GM18858 (cell line): Measurements from ENCODE around the gene VSIG10L2.

ENCODE experiments used
- ATAC-seq: cut with Tn5 transposase; IDR thresholded peaks from one replicate; pipeline ENCODE4 v1.9.1; 2021; ENCODE audit not compliant: unreplicated experiment

VSIG10L2 gene

DNA sequence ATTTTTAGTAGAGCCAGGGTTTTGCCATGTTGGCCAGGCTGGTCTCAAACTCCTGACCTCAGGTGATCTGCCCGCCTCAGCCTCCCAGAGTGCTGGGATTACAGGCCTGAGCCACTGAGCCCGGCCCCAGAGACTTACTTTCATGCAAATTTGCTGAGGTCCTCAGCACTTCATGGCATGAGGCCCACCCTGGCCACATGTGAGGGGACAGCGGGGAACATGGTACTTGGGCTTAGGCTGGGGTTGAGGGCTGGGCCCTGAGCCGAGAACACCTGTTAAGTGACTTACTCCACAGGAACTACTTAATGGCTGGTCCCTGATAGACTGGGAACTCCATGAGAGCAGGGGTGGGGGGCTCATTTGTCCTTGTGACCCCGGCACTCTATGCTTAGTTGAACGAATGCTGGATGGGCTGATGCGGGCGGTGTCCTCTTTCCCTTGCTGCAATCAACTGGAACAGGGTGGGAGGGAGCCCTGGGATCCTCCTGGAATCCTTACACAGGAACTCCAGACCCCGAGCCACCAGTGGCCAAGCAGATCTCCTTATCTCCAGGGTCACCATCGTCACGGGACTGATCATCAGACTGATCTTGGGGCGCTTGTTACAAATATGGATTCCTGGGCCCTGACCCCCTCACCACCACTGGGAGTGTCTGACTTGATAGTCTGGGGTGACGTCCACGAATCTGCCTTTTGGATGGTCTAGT, 1.0 kb downstream of the VSIG10L2 start:
- no peak for ATAC-seq

DNA sequence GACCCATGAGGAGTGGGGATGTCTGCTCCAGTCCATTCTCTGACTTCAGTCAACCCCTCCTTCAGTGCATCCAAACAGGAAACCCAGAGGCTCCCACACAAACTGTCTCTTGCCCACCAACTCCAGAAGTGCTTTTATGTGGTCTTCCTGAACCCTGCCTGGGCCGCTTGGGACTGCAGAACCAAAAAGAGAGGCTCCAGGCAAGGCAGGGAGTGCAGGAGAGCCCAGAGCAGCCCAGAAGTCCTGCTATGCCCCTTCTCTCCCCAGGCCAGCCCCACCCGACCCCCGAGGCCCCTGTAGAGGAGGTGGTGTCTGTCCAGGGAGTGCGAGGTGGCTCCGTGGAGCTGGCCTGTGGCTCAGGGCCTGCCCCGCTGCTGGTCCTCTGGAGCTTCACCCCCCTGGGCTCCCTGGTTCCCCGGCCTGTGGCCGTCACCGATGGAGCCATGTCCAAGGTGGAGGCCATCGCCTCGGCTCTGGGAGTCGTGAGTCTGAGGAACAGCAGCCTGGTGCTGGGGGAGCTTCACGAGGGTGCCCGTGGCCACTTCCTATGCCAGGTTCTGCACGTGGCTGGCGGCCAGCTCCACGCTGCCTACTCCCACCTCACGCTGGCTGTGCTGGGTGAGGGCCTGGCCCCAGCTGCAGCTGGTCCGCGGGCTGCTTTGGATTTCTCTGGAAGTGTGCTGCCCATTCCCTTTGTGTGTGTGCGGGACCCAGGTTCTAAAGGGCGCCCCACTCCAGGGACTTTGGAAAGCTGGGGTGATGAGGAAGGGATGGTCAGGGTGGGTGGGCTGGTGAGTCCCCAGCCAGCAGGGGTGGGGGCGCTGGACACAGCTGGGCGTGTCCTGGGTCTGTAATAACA, 1.8 kb downstream of the VSIG10L2 start:
- no peak for ATAC-seq

DNA sequence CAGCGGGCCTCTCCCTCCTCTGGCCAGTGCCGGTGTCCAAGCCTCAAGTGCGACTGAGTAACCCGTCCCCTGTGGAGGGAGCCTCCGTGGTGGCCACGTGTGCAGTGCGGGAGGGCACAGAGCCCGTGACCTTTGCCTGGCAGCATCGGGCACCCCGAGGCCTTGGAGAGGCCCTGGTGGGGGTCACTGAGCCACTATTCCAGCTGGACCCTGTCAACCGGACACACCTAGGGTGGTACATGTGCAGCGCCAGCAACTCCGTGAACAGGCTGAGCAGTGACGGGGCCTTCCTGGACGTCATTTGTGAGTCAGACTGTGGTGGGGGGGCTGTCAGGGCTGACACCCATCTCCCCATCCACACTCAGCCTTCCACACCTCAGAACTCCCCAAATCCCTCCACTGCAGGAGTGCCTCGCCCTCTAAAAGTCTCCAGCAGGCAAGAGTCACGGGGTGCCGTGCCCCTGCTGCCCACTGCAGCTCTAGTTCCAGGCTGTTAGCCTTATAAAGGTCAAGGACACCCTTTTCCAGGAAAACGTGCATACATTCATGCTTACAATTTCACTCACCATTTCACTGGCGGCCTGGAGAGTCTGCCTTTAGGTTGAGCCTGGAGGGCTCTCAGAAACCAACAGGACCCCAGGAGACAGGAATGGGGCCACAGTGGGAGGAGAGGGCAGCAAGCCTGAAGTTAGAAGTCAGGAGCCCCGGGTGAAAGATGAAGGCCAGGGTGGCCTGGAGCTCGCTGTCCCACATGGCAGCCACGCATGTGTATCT, 2.6 kb downstream of the VSIG10L2 start:
- no peak for ATAC-seq

DNA sequence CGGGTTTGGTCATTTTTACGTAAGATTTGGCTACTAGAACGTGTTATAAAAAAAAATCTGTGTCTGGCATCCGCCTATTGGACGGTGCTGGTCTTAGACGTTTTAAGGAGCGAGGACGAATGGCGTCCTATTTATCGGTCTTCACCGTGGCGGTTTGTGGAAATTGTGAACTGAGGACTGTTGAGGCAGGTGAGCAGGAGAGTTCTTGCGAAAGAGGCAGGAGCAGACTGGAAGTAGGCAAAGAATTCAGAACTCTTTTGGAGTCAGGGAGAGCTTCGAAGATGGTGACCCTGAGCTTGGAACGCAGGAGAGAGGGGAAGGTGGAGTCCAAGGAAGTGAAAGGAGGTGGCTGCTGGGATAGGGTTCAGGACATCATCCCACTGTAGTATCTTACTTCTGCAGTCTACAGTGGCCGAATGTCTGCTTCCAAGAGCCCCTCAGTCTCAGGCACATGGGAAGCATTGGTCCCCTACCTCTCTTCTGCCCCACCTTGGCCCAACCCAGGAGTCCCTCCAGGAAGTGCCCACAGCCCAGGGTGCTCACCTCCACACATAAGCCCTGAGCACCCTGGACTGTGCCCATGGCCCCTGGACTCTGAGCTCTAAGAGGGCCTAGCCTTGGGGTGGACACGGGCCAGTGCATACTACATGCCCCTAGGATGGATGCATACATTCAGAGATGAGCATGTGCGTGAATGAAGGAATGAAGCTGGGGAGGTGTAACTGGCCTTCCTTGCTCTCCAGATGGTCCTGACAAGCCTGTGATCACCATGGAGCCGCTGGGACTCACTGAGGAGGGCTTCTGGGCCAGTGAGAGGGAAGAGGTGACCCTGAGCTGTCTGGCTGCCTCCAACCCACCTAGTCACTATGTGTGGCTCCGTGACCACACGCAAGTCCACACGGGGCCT, 3.7 kb downstream of the VSIG10L2 start:
- ATAC-seq = no peak

DNA sequence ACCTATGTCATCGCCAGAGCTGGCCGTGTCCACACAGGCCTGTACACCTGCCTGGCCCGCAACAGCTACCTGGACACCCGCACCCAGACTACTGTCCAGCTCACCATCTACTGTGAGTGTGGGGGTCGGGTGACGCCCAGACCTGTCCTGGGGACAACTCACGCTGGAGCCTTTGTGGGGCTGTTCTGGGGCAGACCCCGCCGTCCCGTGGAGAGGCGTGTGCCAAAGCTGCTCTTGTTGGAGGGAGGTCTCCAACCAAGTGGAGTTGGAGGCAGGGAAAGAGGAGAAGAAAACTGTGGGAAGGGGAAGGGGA, 4.3 kb downstream of the VSIG10L2 start:
- no peak for ATAC-seq

- no peak for ATAC-seq
Measured at GRCh38 chr11:125950696-125951651, 5.1 kb downstream of the VSIG10L2 start.

- ATAC-seq = no peak
Measured at GRCh38 chr11:125951731-125952130, 5.9 kb downstream of the VSIG10L2 start.

DNA sequence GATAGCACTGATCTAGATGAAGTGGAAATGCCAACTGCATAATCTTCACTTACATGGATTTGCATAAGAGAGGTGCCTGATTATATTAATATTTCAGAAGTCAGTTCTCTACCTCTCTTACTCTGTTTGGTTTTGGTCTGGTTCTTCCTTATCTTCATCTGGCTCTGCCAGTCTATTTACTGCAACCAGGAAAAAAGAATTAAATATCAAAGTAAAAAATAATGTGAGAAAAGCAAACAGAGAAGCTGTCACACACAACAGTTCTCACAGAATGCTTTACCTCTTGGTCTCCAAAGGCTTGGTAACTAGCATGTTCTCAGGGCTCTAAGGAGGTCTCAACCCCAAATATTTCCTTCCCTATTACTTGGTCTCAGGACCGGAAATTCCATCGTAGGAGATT, 6.7 kb downstream of the VSIG10L2 start:
- ATAC-seq = no peak

DNA sequence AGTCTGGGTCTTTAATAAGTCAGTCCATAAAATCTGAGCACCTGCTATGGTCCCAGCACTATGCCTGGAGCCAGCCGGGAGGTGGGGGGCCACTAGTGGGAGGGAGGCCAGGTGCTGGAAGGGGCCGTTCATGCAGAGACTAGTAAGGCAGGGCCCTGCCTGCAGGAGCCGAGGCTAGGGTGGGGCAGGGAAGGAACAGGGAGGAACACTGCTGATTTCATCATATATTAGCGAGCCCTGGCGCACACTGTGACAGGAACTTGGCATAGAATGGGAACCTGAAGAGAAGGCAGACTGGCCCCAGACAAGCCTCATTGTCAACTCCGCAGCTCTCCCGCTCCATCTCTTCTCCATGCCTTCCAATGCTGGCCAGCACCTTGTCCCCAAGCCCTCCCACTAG, 7.1 kb downstream of the VSIG10L2 start:
- no peak for ATAC-seq

DNA sequence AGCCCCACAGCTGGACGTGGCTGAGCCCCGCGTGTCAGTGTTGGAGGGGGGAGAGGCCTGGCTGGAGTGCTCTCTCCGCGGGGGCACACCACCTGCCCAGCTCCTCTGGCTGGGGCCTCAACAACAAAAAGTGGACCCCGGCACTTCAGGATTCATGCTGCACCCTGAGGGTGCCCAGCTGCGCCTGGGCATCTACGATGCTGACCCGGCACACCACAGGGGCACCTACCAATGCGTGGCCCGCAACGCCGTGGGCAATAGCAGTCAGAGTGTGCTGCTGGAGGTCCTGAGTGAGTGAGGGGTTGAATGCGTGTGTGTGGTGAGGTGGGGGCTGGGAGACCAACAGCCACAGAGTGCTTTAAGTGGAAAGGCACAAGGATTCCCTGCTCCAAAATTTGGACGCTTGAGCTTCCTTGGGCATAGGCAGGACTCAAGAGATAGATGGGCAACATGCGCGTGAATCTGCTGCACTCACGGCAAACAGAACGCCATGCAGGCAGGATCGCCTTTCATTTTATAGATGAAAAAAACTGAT, 7.6 kb downstream of the VSIG10L2 start:
- no peak for ATAC-seq

DNA sequence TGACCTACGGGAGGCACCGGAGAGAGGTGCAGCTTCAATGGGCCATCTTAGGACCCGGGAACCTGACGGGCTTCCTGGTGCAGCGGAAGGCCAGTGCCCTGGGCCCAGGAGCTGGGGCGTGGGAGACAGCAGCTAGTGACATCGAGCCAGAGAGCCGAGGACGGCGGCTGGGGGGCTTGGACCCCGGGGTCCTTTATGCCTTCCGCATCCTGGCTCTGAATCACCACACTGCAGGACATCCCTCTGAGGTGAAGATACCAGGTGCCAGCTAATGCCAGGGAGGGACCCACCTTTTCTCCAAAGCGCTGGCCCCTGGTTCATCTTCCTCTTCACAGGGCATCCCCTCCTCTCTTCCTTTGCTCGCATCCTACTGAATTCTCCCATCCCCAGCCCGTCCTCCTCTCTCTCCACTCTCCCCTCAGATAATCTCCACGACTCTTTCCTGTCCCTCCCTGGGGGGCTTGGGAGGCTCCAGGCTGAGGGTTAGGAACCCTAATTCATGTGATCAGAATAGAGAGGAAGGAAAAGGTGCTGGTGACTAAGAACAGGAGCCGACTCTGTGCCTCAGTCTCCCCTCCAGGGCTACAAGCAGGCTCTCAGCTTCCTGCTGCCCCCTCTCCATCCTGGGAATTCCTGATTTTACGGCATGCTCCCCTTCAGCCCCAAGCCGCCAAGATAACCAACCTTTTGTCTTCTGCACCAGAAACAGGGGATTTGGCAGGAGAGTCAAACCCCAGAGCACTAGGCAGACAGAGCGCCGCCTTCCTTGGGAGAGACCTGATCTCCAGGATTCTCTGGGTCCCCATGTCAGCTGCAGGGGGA, 8.5 kb downstream of the VSIG10L2 start:
- ATAC-seq = no peak

DNA sequence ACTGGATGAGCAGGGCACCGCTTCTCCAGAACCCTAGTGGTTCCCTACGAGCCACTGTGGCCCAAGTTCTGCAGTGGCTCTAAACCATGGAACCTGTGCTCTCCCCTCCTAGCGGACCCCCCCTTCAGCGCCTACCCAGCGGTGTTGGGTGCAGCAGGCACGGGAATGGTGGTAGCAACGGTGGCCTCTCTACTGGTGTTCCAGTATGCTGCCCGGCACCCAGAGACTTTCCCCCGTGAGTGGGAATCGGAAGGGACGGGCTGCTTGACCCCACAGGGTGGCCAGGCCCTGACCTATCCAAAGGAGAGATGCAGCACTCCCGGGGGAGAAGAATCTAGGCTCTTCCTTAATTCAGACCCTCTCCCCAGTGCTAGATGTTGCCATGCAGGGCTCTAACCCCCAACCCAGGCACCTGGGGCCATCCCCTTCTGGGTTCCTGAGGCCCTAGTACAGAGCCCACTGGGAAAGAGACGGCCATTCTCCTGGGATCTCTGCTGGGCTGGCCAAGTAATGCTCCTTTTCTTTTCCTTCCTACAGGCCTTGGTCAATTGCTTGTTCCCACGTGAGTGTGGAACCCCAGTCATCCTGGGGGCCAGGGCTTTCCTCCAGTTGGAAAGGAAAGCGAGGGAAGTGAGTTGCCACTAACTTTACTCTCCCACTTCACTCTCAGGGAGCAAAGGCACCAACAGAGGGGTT, 9.2 kb downstream of the VSIG10L2 start:
- no peak for ATAC-seq

DNA sequence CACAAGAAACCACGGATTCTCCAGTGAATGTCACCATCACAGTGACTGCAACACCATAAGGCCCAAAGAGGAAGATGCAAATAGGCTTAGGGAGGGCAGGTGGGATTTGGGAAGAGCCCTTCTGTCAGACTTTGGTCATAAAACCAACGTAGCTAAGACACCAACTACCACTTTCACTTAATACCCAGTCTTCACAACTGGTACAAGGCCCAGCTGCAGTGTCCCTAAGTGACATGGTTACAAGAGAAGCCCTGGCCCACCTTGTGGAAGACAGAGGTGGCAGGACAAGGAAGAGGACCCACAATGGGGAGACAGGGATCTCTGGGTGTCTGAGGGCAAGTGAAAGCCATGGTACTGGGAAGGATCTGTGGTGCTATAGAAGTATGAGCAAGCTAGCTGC, 10.0 kb downstream of the VSIG10L2 start:
- no peak for ATAC-seq

- ATAC-seq = no peak
Measured at GRCh38 chr11:125956391-125957134, 10.7 kb downstream of the VSIG10L2 start.

GRCh38 chr11:125957618-125958332, 11.9 kb downstream of the VSIG10L2 start:
- ATAC-seq = no peak

DNA sequence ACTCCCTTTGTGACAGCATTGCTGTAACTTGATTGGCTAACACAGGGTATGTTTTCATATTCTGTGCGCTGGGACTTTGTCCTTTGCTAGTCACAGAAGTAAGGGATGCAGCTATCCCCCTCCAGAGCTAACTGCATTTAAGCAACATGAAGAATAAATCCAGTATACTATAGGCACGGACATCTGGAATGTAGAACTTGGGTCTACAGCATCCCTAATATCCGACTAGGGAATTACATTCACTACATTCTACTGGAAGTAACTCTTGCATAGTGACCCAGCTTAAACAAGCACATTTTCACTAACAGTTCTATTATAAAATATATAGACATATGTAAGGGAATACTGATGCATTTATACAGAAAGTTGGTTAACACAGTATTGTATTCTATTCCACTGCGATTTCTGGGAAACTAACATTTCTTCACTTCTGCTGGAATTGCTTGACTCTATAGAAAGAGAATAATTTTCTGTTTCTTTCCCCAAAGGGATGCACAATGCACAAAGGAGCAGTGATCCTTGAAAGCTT, 13.1 kb downstream of the VSIG10L2 start:
- no peak for ATAC-seq
